Measurements from ENCODE around the gene PPP1R1B. TPM values are rescaled to one million over a fixed set of nuclear protein-coding genes. Genes with fewer than 3 reads are reported as not detected.
A peak's percentile ranks its signal among the peaks of the same experiment; 100 is the strongest.

Gene PPP1R1B
- total RNA-seq, 1 donor from 2014 or later = not detected

- DNase-seq (ENCODE audit: low read depth) = no peak
- Histone ChIP-seq H3K27me3 (ENCODE audit: control insufficient read depth, insufficient read depth, low read length) (peaks cover 34% of the 10 kb centered on the region), H3K36me3 (ENCODE audit: control insufficient read depth, insufficient read depth, low read length) (no peaks in the 10 kb centered on the region), H3K4me3 (ENCODE audit: low read depth, low read length) (no peak overlapping the region)
- no peak for TF ChIP-seq CTCF (IDR thresholded peaks at IDR 0.05; ENCODE audit: insufficient read depth, low read length, poor library complexity, severe bottlenecking)
Measured at GRCh38 chr17:39632153-39632941, 5.6 kb downstream of the PPP1R1B start.

- Histone ChIP-seq H3K36me3 (ENCODE audit: control insufficient read depth, insufficient read depth, low read length) (no peaks in the 10 kb centered on the region), H3K4me3 (ENCODE audit: low read depth, low read length) (no peak overlapping the region), H3K27me3 (ENCODE audit: control insufficient read depth, insufficient read depth, low read length) (peaks cover 21% of the 10 kb centered on the region)
- no peak for DNase-seq (ENCODE audit: low read depth)
- no peak for TF ChIP-seq CTCF (IDR thresholded peaks at IDR 0.05; ENCODE audit: insufficient read depth, low read length, poor library complexity, severe bottlenecking)
Measured at GRCh38 chr17:39633570-39634183, 6.9 kb downstream of the PPP1R1B start.

GRCh38 chr17:39634384-39634871 is 7.7 kb downstream of the PPP1R1B start:
- no peak for DNase-seq (ENCODE audit: low read depth)
- TF ChIP-seq CTCF (IDR thresholded peaks at IDR 0.05; ENCODE audit: insufficient read depth, low read length, poor library complexity, severe bottlenecking) = peak; percentile 61
- Histone ChIP-seq H3K4me3 (ENCODE audit: low read depth, low read length) (no peak overlapping the region), H3K27me3 (ENCODE audit: control insufficient read depth, insufficient read depth, low read length) (peaks cover 13% of the 10 kb centered on the region), H3K36me3 (ENCODE audit: control insufficient read depth, insufficient read depth, low read length) (no peaks in the 10 kb centered on the region)

GRCh38 chr17:39635614-39636176 is 8.9 kb downstream of the PPP1R1B start:
- TF ChIP-seq CTCF (IDR thresholded peaks at IDR 0.05; ENCODE audit: insufficient read depth, low read length, poor library complexity, severe bottlenecking) = no peak
- DNase-seq (ENCODE audit: low read depth) = no peak
- H3K36me3 ChIP-seq (ENCODE audit: control insufficient read depth, insufficient read depth, low read length) = no peaks in the 10 kb centered on the region
- peaks cover 9% of the 10 kb centered on the region for H3K27me3 ChIP-seq (ENCODE audit: control insufficient read depth, insufficient read depth, low read length)
- H3K4me3 ChIP-seq (ENCODE audit: low read depth, low read length) = no peak overlapping the region

- peak overlapping the region; percentile 80 for H3K4me3 ChIP-seq (ENCODE audit: low read depth, low read length)
- DNase-seq (ENCODE audit: low read depth) = no peak
- H3K27me3 ChIP-seq (ENCODE audit: control insufficient read depth, insufficient read depth, low read length) = peaks cover 9% of the 10 kb centered on the region
- no peak for TF ChIP-seq CTCF (IDR thresholded peaks at IDR 0.05; ENCODE audit: insufficient read depth, low read length, poor library complexity, severe bottlenecking)
- no peaks in the 10 kb centered on the region for H3K36me3 ChIP-seq (ENCODE audit: control insufficient read depth, insufficient read depth, low read length)
Measured at GRCh38 chr17:39636587-39636926, 9.8 kb downstream of the PPP1R1B start.
